ENCODE results near the gene SLC16A10.

The SLC16A10 gene

DNA sequence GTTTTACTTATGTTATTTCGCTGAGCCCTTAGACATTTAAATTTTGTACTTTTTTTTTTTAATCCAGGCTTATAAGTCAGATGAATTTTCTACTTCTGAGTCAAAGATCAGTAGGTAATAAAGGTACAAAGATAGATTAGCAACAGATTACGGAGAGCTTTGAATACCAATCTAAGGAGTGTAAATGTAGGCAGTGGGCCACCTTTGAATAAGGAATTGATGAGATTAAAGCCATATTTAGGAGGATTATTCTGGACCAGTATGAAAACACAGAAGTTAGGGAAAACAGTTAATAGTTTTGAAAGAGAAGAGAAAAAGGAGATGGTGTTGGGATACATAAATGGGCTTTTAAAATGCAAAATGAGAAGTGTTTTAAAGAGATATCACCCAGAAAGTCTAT lies 117.6 kb downstream of the SLC16A10 start:
- H4K20me1 ChIP-seq, result peaks cover 0 to 81% (median 0%) of the 10 kb centered on the region in 11 experiments; a peak in 2 of 22 replicates
- H3K4me2 ChIP-seq, result no peak overlapping the region
- H3K9ac ChIP-seq, result no peak overlapping the region
- peaks cover 0 to 13% (median 8%) of the 10 kb centered on the region in 10 experiments; a peak in 10 of 20 replicates for H3K4me1 ChIP-seq
- H3K36me3 ChIP-seq, result peaks cover 0 to 45% (median 0%) of the 10 kb centered on the region in 11 experiments; a peak in 4 of 22 replicates
- no peaks in the 10 kb centered on the region for H3K27me3 ChIP-seq
- TF ChIP-seq Cebpa-rat (IDR thresholded peaks at IDR 0.05), result no peak
- H3K27ac ChIP-seq, result no peak overlapping the region
- no peaks in the 10 kb centered on the region for H3K9me3 ChIP-seq (replicated peaks in 1 of 11)
- no peak overlapping the region for H3K4me3 ChIP-seq

DNA sequence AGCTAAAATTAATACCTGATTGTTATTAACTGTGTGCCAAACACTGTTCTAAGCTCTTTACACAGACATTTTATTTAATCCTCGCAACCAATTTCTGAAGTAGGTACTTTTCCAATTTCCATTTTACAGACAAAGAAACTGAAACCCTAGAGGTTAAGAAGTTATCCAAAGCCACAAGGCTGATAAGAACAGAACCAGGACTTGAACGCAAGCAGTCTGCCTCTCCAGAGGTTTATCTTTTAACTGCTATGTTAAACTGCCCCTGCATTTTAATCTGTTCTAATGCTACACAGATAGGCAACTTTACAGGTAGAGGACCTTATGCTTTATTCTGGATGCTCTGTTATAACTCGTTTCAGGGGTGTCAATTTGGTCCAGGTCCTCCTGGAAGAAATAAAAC lies 118.2 kb downstream of the SLC16A10 start:
- Histone ChIP-seq H3K4me1 (peaks cover 0 to 13% (median 1%) of the 10 kb centered on the region in 10 experiments; a peak in 9 of 20 replicates), H3K27ac (no peak overlapping the region), H3K4me2 (no peak overlapping the region), H3K9me3 (replicated peaks in 1 of 11) (no peaks in the 10 kb centered on the region), H4K20me1 (peaks cover 0 to 81% (median 0%) of the 10 kb centered on the region in 11 experiments; a peak in 2 of 22 replicates), H3K27me3 (no peaks in the 10 kb centered on the region), H3K9ac (no peak overlapping the region), H3K4me3 (no peak overlapping the region), H3K36me3 (peaks cover 0 to 50% (median 0%) of the 10 kb centered on the region in 11 experiments; a peak in 4 of 22 replicates)
- TF ChIP-seq Cebpa-rat (IDR thresholded peaks at IDR 0.05), result no peak

GRCh38 chr6:111207141-111207858 lies 120.0 kb downstream of the SLC16A10 start:
- Histone ChIP-seq H3K27me3 (no peaks in the 10 kb centered on the region), H3K4me1 (no peaks in the 10 kb centered on the region), H4K20me1 (peaks cover 0 to 81% (median 0%) of the 10 kb centered on the region in 11 experiments; a peak in 4 of 22 replicates), H3K9ac (no peak overlapping the region), H3K4me2 (no peak overlapping the region), H3K4me3 (no peak overlapping the region), H3K27ac (no peak overlapping the region), H3K9me3 (replicated peaks in 1 of 11) (no peaks in the 10 kb centered on the region), H3K36me3 (peaks cover 0 to 68% (median 0%) of the 10 kb centered on the region in 11 experiments; a peak in 4 of 22 replicates)
- TF ChIP-seq Cebpa-rat (IDR thresholded peaks at IDR 0.05), result no peak

- no peak overlapping the region for H3K4me3 ChIP-seq
- no peak overlapping the region for H3K27ac ChIP-seq
- H4K20me1 ChIP-seq, result peaks cover 0 to 92% (median 0%) of the 10 kb centered on the region in 11 experiments; a peak in 4 of 22 replicates
- no peak for TF ChIP-seq Cebpa-rat (IDR thresholded peaks at IDR 0.05)
- H3K4me2 ChIP-seq, result no peak overlapping the region
- H3K36me3 ChIP-seq, result peaks cover 0 to 84% (median 0%) of the 10 kb centered on the region in 11 experiments; a peak in 4 of 22 replicates
- H3K27me3 ChIP-seq, result no peaks in the 10 kb centered on the region
- H3K9ac ChIP-seq, result no peak overlapping the region
- no peaks in the 10 kb centered on the region for H3K4me1 ChIP-seq
- H3K9me3 ChIP-seq (replicated peaks in 1 of 11), result no peaks in the 10 kb centered on the region
These were observed 121.6 kb downstream of the SLC16A10 start for GRCh38 chr6:111208933-111209332.

- no peaks in the 10 kb centered on the region for H3K4me1 ChIP-seq
- no peak overlapping the region for H3K4me3 ChIP-seq
- TF ChIP-seq Cebpa-rat (IDR thresholded peaks at IDR 0.05), result no peak
- no peak overlapping the region for H3K27ac ChIP-seq
- no peak overlapping the region for H3K4me2 ChIP-seq
- H4K20me1 ChIP-seq, result peaks cover 0 to 85% (median 0%) of the 10 kb centered on the region in 11 experiments; a peak in 4 of 22 replicates
- H3K36me3 ChIP-seq, result peaks cover 0 to 95% (median 0%) of the 10 kb centered on the region in 11 experiments; a peak in 4 of 22 replicates
- H3K9ac ChIP-seq, result no peak overlapping the region
- no peaks in the 10 kb centered on the region for H3K9me3 ChIP-seq (replicated peaks in 1 of 11)
- H3K27me3 ChIP-seq, result no peaks in the 10 kb centered on the region
These were observed 123.0 kb downstream of the SLC16A10 start for GRCh38 chr6:111210194-111210728.

- no peaks in the 10 kb centered on the region for H3K9me3 ChIP-seq (replicated peaks in 1 of 11)
- no peaks in the 10 kb centered on the region for H3K27me3 ChIP-seq
- H4K20me1 ChIP-seq, result peaks cover 0 to 85% (median 0%) of the 10 kb centered on the region in 11 experiments; a peak in 4 of 22 replicates
- no peak overlapping the region for H3K27ac ChIP-seq
- no peak for TF ChIP-seq Cebpa-rat (IDR thresholded peaks at IDR 0.05)
- H3K4me3 ChIP-seq, result no peak overlapping the region
- H3K36me3 ChIP-seq, result peaks cover 0 to 94% (median 0%) of the 10 kb centered on the region in 11 experiments; a peak in 4 of 22 replicates
- H3K4me1 ChIP-seq, result no peaks in the 10 kb centered on the region
- peak overlapping the region in 1 of 11 experiments; percentile 26; a peak in 3 of 22 replicates for H3K9ac ChIP-seq
- H3K4me2 ChIP-seq, result no peak overlapping the region
These were observed 124.2 kb downstream of the SLC16A10 start for GRCh38 chr6:111211411-111212030.

GRCh38 chr6:111212625-111213024 lies 125.3 kb downstream of the SLC16A10 start:
- H3K9me3 ChIP-seq (replicated peaks in 1 of 11), result no peaks in the 10 kb centered on the region
- H3K4me3 ChIP-seq, result no peak overlapping the region
- TF ChIP-seq Cebpa-rat (IDR thresholded peaks at IDR 0.05), result no peak
- peaks cover 0 to 94% (median 0%) of the 10 kb centered on the region in 11 experiments; a peak in 4 of 22 replicates for H3K36me3 ChIP-seq
- no peaks in the 10 kb centered on the region for H3K27me3 ChIP-seq
- no peak overlapping the region for H3K4me2 ChIP-seq
- H4K20me1 ChIP-seq, result peaks cover 0 to 90% (median 0%) of the 10 kb centered on the region in 11 experiments; a peak in 4 of 22 replicates
- no peaks in the 10 kb centered on the region for H3K4me1 ChIP-seq
- H3K27ac ChIP-seq, result no peak overlapping the region
- no peak overlapping the region for H3K9ac ChIP-seq

DNA sequence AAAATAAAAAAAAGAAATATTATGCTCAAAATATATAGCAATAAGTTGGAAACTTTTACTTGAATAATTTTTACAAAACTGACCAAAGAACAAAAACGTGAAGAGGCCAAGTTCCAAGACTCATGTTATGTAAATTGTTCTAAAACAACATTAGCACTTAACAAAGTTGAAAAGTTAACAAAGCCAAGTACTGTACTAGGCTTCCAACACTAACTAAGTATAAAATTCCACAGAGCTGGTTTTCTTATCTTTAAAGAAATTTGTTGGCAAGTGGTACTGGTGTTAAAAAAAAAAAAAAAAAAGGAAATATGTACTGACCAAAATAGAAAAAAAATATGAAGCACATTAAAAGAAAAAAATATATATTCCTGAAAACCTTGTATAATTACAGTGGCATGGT lies 127.8 kb downstream of the SLC16A10 start:
- Histone ChIP-seq H3K4me2 (no peak overlapping the region), H3K9me3 (replicated peaks in 1 of 11) (no peaks in the 10 kb centered on the region), H3K27ac (no peak overlapping the region), H3K4me1 (no peaks in the 10 kb centered on the region), H3K27me3 (no peaks in the 10 kb centered on the region), H3K9ac (no peak overlapping the region), H3K4me3 (no peak overlapping the region), H3K36me3 (peaks cover 0 to 96% (median 0%) of the 10 kb centered on the region in 11 experiments; a peak in 4 of 22 replicates), H4K20me1 (peaks cover 0 to 90% (median 0%) of the 10 kb centered on the region in 11 experiments; a peak in 4 of 22 replicates)
- TF ChIP-seq Cebpa-rat (IDR thresholded peaks at IDR 0.05), result no peak

DNA sequence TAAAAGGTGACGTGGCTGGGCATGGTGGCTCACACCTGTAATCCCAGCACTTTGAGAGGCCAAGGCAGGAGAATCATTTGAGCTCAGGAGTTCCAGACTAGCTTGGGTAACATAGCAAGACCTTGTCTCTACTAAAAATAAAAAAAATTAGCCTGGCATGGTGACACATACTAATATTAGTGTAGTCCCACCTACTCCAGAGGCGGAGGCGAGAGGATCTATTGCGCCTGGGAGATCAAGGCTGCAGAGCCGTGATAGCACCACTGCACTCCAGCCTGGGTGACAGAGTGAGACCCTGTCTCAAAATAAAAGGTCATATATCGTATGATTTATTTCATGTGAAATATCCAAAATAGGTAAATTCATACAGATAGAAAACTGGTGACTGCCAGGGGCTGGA lies 132.5 kb downstream of the SLC16A10 start:
- H3K9me3 ChIP-seq (replicated peaks in 1 of 11), result no peaks in the 10 kb centered on the region
- H4K20me1 ChIP-seq, result peaks cover 0 to 80% (median 0%) of the 10 kb centered on the region in 11 experiments; a peak in 4 of 22 replicates
- no peak for TF ChIP-seq Cebpa-rat (IDR thresholded peaks at IDR 0.05)
- no peaks in the 10 kb centered on the region for H3K4me1 ChIP-seq
- H3K36me3 ChIP-seq, result peaks cover 0 to 84% (median 0%) of the 10 kb centered on the region in 11 experiments; a peak in 4 of 22 replicates
- H3K4me2 ChIP-seq, result no peak overlapping the region
- no peaks in the 10 kb centered on the region for H3K27me3 ChIP-seq
- no peak overlapping the region for H3K27ac ChIP-seq
- H3K4me3 ChIP-seq, result no peak overlapping the region
- no peak overlapping the region for H3K9ac ChIP-seq

All from BLaER1 treated with 17β-estradiol and CSF1 and Interleukin-3, amounts not matched to agents 10 nM and 100 nM (cell line).